ENCODE results near the gene ZNF664.

Gene ZNF664

DNA sequence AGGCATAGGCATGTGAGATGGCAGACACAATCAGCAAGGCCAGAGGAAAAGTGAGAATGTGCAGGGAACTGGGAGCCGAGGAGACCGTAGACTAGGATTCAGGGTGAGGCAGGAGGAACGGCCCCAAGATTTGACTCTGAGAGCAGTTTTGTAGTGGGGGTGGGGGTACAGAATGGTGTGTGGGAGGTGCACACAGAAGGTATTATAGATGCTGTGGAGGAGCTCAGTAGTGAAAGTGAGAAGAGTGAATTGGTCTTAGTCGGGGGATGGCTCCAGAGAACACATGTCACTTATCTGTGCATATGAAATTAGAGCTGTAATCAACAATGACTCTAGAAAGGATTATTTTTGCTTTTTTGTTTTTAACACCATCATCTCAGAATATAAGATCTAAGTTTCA, 11.9 kb downstream of the ZNF664 start:
- Histone ChIP-seq H3K4me3 (ENCODE audit: low read depth, low read length) (no peak overlapping the region), H3K9me3 (ENCODE audit: severe bottlenecking) (no peaks in the 10 kb centered on the region), H3K27me3 (ENCODE audit: insufficient read depth, low read depth, severe bottlenecking) (no peaks in the 10 kb centered on the region), H3K36me3 (peaks cover 62% of the 10 kb centered on the region), H3K27ac (no peak overlapping the region)
- no peak for TF ChIP-seq CTCF (IDR thresholded peaks at IDR 0.05; ENCODE audit: low read depth, low read length)
- no peak for DNase-seq

DNA sequence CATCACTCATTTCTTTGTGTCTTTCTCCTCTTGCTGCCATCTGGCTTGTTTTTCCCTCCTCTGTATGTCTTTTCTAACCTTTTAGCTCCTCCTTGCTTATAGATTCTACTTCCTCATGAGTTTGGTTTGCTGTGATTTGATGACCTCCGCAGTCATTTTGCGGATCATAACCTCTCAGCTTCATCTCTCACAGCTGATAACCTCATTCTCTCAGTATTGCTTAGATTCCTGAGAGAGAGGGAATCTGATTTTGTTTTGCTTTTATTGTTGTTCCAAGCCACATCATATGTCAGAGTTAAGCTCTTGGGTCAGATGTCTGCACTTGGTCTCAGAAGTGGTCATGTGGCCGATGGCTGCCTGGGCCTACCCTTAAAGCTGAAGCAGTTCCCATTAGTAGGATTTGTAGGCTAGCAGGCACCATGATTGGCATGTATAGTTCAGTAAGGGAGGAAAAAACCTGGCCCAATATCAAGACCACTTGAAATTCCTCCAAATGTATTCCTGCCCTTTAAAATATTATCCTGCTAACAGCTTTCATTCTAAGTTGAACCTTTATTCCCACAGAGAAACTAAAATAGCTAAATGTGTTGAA, 13.5 kb downstream of the ZNF664 start:
- DNase-seq, result peak; percentile 58
- TF ChIP-seq CTCF (IDR thresholded peaks at IDR 0.05; ENCODE audit: low read depth, low read length), result no peak
- no peaks in the 10 kb centered on the region for H3K9me3 ChIP-seq (ENCODE audit: severe bottlenecking)
- no peaks in the 10 kb centered on the region for H3K27me3 ChIP-seq (ENCODE audit: insufficient read depth, low read depth, severe bottlenecking)
- H3K27ac ChIP-seq, result peak overlapping the region; percentile 86
- no peak overlapping the region for H3K4me3 ChIP-seq (ENCODE audit: low read depth, low read length)
- peaks cover 64% of the 10 kb centered on the region for H3K36me3 ChIP-seq

GRCh38 chr12:123987022-123987421, 14.0 kb downstream of the ZNF664 start:
- Histone ChIP-seq H3K4me3 (ENCODE audit: low read depth, low read length) (no peak overlapping the region), H3K27me3 (ENCODE audit: insufficient read depth, low read depth, severe bottlenecking) (no peaks in the 10 kb centered on the region), H3K9me3 (ENCODE audit: severe bottlenecking) (no peaks in the 10 kb centered on the region), H3K36me3 (peaks cover 70% of the 10 kb centered on the region), H3K27ac (peak overlapping the region; percentile 86)
- no peak for TF ChIP-seq CTCF (IDR thresholded peaks at IDR 0.05; ENCODE audit: low read depth, low read length)
- no peak for DNase-seq

- no peak for TF ChIP-seq CTCF (IDR thresholded peaks at IDR 0.05; ENCODE audit: low read depth, low read length)
These were observed 16.2 kb downstream of the ZNF664 start for GRCh38 chr12:123989168-123989567.

GRCh38 chr12:123989753-123990152, 16.7 kb downstream of the ZNF664 start:
- no peak overlapping the region for H3K27ac ChIP-seq
- DNase-seq, result no peak

More at GRCh38 chr12:123989168-123989567, 16.2 kb downstream of the ZNF664 start:
- H3K9me3 ChIP-seq (ENCODE audit: severe bottlenecking), result no peaks in the 10 kb centered on the region
- no peak for DNase-seq
- H3K4me3 ChIP-seq (ENCODE audit: low read depth, low read length), result no peak overlapping the region
- peaks cover 75% of the 10 kb centered on the region for H3K36me3 ChIP-seq
- H3K27me3 ChIP-seq (ENCODE audit: insufficient read depth, low read depth, severe bottlenecking), result no peaks in the 10 kb centered on the region
- H3K27ac ChIP-seq, result no peak overlapping the region

More at GRCh38 chr12:123989753-123990152, 16.7 kb downstream of the ZNF664 start:
- H3K9me3 ChIP-seq (ENCODE audit: severe bottlenecking), result no peaks in the 10 kb centered on the region
- no peak overlapping the region for H3K4me3 ChIP-seq (ENCODE audit: low read depth, low read length)
- H3K27me3 ChIP-seq (ENCODE audit: insufficient read depth, low read depth, severe bottlenecking), result no peaks in the 10 kb centered on the region
- peaks cover 75% of the 10 kb centered on the region for H3K36me3 ChIP-seq
- no peak for TF ChIP-seq CTCF (IDR thresholded peaks at IDR 0.05; ENCODE audit: low read depth, low read length)
